Body of pancreas (tissue), 4 donors: ENCODE data around the gene EYS.

Source experiments
- CTCF ChIP-seq, 7 experiments: fragments of 450-650 bp in 4 of 7; fragments of 200-600 bp in 3 of 7; sonication (generic) in 3 of 7; IDR thresholded peaks; one replicate each; pipeline ENCODE4 v1.5.1; 2016 to 2019; ENCODE audit warnings: antibody characterized with exemption in 7 of 7
- POLR2A ChIP-seq, 3 donors: fragments of 450-650 bp; IDR thresholded peaks; one replicate each; pipeline ENCODE4 v1.6.1; 2016; ENCODE audit warnings: antibody characterized with exemption in 3 of 3, mild to moderate bottlenecking in 2 of 3

GRCh38 chr6:64539917-64540316 is 1167.1 kb downstream of the EYS start:
- no peak for TF ChIP-seq CTCF (IDR thresholded peaks at IDR 0.05)
- TF ChIP-seq POLR2A (IDR thresholded peaks at IDR 0.05): no peak
